HCEC 1CT (cell line): ENCODE measurements around the gene NKTR.
"Not testable (repeated sequence)": the region's sequence is repeated elsewhere in the genome, so short reads cannot be mapped to it uniquely, and the experiment has no call there.

ENCODE experiments used
- DNase-seq: peaks from one replicate; pipeline ENCODE4 v3.0.0-alpha.2; 2017

NKTR gene

DNA sequence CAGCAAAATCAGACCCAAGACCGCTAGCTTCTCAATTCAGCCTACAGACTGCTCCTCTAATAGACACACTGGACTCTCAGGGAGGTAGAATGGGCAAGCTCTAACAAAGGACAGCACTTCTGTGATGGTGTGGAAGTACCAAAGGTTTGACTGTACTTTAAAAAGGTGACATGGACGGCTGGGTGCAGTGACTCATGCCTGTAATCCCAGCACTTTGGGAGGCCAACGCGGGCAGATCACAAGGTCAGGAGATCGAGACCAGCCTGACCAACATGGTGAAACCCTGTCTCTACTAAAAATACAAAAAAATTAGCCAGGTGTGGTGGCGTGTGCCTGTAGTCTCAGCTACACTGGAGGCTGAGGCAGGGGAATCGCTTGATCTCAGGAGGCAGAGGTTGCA lies 3.4 kb upstream of the NKTR start:
- DNase-seq: not testable (repeated sequence)

DNA sequence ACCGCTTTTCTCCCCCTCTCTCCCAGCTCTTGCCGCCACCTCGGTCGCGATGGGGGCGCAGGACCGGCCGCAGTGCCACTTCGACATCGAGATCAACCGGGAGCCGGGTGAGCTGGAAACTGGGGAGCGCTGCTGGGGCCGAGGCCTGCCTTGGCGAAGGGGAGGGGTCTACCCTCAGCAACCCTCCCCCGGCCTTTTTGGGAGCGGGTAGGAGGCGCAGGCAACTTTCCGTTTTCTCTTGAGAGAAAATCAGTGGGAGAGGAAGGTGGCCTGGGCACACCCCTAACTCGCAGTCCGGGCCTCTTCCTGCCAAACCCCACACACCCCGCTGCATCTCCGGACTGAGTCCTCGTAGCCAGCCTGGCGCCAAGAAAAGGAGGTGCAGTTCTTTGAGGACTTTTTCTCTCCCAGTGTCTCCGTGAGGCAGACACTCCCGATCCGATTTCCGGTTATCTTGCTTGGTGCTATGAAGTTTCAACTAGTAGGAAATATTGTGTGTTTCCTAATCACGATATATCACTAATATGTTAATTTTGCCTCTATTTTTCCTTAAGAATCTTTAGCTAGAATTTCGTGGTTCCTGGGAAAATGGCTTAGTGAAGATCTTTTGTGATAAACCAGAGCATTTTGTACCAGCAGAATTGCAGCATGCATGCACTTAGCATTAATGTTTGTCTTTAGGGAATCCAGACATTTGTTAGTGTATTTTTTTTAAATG lies 631 bp downstream of the NKTR start:
- DNase-seq: peak; percentile 84

DNA sequence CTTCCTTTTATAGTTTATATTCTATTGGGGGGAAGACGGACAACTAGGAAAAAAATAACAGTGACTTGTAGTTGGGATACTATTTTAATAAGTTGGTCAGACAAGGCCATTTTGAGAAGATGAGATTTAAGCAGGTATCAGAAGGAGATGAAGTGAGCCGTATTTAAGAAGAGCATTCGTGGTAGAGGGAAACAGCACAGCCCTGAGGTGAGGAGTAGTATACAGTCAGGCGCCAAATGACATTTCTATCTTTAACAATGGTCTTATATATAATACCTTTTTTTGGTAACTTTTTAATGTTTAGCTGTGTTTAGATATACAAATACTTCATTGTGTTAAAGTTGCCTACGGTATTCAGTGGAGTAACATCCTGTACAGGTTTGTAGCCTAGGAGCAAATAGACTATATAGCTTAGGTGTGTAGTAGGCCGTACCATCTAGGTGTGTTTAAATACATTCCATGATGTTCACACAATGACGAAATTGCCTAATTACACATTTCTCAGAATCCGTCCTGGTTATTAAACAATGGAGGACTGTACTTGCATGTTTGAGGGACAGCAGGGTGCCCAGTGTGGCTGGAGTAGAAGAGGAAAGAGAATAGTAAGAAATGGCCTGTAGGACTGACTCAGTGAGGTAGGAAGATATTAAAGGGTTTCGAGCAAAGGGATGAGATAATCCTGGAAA lies 1.6 kb downstream of the NKTR start:
- DNase-seq: peak; percentile 27

GRCh38 chr3:42602961-42603360 lies 2.5 kb downstream of the NKTR start:
- DNase-seq: no peak

DNA sequence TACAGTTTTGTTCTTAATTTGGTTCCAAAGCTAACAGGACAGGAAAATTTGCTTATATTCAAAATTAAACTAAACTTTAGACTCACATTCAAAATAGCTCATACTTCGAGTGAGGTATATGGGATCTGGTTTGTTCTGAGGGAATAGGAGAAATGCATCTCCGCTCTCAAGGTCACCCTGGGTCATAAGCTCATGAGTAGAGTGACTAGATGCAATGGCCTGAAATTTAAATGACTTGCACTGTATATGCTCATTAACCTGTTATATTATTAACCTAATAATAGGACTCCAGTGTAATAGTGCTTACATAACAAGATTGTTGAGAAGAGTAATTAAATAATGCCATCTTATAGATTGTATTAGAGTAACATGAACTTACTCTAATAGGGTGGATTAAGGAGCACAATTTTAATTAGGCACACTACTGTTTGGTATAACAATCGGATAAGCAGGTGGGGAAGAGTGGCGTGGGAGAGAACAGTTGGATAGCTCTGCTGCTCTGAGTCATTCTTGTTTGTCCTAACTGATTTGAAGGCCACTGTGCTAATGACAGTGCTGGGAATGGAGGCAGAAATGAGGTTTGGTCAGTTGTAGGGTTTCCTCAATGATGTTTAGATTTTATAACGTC lies 5.2 kb downstream of the NKTR start:
- DNase-seq: no peak

GRCh38 chr3:42608581-42608980 lies 8.1 kb downstream of the NKTR start:
- no peak for DNase-seq

GRCh38 chr3:42610976-42611375 lies 10.5 kb downstream of the NKTR start:
- DNase-seq: no peak

GRCh38 chr3:42612217-42612616 lies 11.7 kb downstream of the NKTR start:
- no peak for DNase-seq

GRCh38 chr3:42612928-42613327 lies 12.4 kb downstream of the NKTR start:
- no peak for DNase-seq

DNA sequence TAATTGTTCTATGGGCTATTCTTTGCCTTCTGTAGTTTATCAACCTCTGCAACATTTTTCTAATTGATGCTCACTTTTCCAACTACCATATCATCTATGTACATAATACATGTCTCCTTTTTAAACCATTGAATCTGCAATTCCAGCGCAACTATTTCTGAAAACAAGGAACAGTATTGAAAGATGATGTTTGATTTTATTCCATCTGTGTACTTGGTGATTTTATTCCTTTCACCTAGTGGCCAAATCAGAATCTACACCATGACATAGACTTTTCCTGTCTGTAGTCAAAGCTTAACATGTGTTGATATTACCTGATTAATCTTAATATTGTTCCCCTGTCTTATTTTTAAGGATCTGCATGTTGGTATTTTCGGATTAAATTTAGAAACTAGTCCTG lies 13.0 kb downstream of the NKTR start:
- DNase-seq: peak; percentile 24

DNA sequence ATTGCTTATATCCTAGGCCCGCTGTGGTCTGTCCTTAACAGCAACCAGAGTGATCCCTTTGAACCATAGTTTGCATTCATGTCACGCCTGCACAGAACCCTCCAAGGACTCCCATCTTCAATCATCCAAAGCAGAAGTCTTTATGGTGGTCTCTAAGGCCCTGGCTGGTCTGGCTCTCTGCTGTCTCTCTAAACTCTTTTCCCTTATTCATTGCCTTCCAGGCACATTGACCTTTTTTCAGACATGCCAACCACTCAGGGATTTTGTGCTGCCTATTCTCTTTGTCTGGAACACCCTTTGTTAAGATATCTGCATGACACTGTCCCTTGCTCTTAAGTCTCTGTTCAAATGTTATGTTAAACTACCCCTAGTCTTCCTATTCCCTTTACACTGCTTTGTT lies 31.1 kb downstream of the NKTR start:
- no peak for DNase-seq

- peak; percentile 49 for DNase-seq
These were observed 31.7 kb downstream of the NKTR start for GRCh38 chr3:42632146-42632545.

DNA sequence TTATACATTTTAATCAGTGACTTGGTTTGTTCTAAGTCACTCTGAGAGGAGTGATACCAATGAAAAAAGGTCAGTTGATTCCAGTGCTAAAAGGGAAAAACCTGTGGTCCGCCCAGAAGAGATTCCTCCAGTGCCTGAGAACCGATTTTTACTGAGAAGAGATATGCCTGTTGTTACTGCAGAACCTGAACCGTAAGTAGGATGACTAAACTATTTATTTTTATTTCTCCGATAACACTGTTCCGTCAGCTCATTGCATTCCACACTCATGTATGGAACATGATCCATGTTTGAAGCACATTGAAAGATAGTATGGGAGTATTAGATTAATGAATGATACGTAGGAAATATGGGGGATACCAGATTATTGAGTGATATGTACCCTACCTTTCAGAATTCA lies 33.1 kb downstream of the NKTR start:
- DNase-seq: no peak

GRCh38 chr3:42635111-42635510 lies 34.6 kb downstream of the NKTR start:
- DNase-seq: peak; percentile 58

DNA sequence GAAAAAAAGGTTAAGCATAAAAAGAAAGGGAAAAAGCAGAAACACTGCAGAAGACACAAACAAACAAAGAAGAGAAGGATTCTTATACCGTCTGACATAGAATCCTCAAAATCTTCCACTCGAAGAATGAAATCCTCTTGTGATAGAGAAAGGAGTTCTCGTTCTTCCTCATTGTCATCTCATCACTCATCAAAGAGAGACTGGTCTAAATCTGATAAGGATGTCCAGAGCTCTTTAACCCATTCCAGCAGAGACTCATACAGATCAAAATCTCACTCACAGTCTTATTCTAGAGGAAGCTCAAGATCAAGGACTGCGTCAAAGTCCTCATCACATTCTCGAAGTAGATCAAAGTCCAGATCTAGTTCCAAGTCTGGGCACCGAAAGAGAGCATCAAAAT lies 36.5 kb downstream of the NKTR start:
- no peak for DNase-seq

- DNase-seq: no peak
These were observed 37.9 kb downstream of the NKTR start for GRCh38 chr3:42638339-42638842.

- DNase-seq: no peak
These were observed 38.7 kb downstream of the NKTR start for GRCh38 chr3:42639192-42639591.

- DNase-seq: no peak
These were observed 39.6 kb downstream of the NKTR start for GRCh38 chr3:42640129-42640528.

GRCh38 chr3:42640771-42641370 lies 40.4 kb downstream of the NKTR start:
- DNase-seq: no peak

GRCh38 chr3:42647821-42648459 lies 47.5 kb downstream of the NKTR start:
- no peak for DNase-seq

GRCh38 chr3:42649006-42649405 lies 48.5 kb downstream of the NKTR start:
- no peak for DNase-seq

DNA sequence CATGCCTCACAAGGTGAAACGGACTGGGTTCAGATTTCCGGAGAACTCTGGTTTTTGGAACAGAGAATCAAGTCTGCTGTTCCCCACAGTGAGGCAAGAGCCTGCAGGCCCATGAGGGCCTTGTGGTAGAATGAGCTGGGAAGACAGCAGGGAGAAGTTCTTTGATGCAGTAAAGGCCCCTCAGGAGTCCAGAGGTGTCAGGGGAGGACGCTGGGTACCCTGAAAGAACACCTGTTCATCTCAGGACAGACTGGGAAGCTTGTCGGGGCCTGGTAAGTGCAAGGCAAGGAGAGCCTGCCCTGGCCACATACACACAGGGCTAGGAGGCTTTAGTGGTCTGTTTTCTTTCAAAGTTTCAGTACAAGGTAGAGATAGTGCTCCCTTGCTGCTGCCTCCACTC lies 49.3 kb downstream of the NKTR start:
- DNase-seq: no peak
